NT2/D1 (cell line): Measurements from ENCODE around the gene UBR4.

Experiments used
- SUZ12 ChIP-seq: IDR thresholded peaks from 2 replicates; pipeline ENCODE4 v1.6.1; 2011; ENCODE audit not compliant: insufficient read length, insufficient read depth; ENCODE audit errors: extremely low read depth
- YY1 ChIP-seq: IDR thresholded peaks from 2 replicates; pipeline ENCODE4 v1.6.1; 2011; ENCODE audit not compliant: insufficient read length, insufficient read depth
- ZNF274 ChIP-seq: IDR thresholded peaks from 2 replicates; pipeline ENCODE4 v1.6.1; 2011; ENCODE audit warnings: mild to moderate bottlenecking, low read depth, low read length

DNA sequence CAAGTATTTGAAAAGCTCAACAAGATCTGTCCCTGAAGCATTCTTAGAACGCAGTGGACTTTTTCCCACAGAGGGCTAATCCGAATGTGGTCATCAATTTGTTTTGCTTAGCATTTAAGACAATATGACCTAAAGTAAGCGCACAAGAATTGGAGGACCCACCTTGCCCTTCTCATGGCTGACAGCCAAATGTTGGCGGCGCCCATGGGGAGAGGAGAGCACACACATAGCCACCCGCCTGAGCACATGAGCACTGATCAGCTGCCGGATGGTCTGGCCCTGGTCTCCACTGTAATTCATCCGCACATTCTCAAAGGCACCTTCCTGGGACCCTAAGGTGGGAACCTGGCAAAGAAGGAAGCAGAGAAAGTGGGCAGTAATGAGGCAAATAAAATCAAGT lies 52.4 kb downstream of the UBR4 start:
- no peak for TF ChIP-seq SUZ12
- no peak for TF ChIP-seq YY1
- no peak for TF ChIP-seq ZNF274
